GM10266 (cell line): ENCODE data around the gene PRKCD.

Experiments used
- DNase-seq: peaks from one replicate; pipeline ENCODE4 v3.0.0; 2012; ENCODE audit errors: extremely low spot score
- CTCF ChIP-seq: IDR thresholded peaks from 2 replicates; pipeline ENCODE4 v1.5.1; 2012; ENCODE audit warnings: mild to moderate bottlenecking, low read depth; ENCODE audit not compliant: control insufficient read depth, insufficient read depth; ENCODE audit errors: missing control alignments

The PRKCD gene

GRCh38 chr3:53226142-53226840 is 65.3 kb downstream of the PRKCD start:
- no peak for TF ChIP-seq CTCF
- DNase-seq = no peak

GRCh38 chr3:53226841-53227407 is 65.9 kb downstream of the PRKCD start:
- DNase-seq = no peak
- TF ChIP-seq CTCF = no peak

GRCh38 chr3:53227993-53228885 is 67.2 kb downstream of the PRKCD start:
- DNase-seq = no peak
- TF ChIP-seq CTCF = no peak

DNA sequence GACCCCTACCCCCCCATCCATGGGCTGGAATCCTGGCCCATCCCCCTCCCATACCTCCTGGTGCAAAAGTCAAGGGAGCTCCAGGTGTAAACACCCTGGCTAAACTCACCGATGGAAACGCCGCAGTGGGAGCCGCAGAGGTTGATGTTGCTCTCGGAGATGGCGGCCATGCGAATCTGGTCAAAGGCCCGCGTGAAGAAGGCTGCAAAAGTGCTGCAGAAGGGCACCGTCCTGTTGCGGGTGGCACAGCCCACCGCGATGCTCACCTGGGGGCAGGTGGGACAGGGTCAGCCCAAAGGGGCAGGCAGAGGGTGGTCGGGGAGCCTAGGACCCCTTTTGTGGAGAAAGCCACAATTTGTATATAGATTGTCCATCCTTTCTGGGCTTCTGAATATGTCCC is 68.2 kb downstream of the PRKCD start:
- DNase-seq = no peak
- no peak for TF ChIP-seq CTCF

- no peak for TF ChIP-seq CTCF
- DNase-seq = no peak
These were observed 68.6 kb downstream of the PRKCD start for GRCh38 chr3:53229606-53230005.

DNA sequence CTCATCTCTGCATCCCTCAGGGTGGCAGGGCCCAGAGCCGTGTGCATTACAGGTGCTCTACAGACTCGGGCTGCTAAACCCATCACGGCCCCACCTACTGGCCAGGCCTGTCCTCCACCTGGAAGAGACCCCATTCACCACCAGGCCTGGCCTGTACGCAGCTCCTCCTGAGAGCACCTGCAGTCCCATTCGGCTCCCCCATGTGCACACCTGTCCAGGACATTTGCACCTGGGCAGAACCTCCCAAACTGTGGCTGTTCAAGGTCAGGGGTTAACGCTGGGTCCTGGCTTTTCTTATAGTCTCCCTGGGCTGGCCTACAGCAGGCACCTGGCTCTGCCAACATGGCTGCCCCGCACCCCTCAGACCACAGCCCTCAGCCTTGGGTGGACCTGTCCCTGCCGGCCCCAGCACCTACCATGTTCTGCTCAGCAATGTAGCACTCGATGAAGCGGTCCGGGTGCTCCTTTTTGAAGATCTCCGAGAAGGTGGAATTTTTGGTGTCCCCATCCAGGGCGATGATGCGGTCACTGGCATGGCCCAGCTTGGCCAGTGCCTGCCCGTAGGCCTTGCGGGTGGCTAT is 69.1 kb downstream of the PRKCD start:
- DNase-seq = no peak
- no peak for TF ChIP-seq CTCF
